IPS-NIHi11 (cell line): ENCODE measurements around the gene ELOVL3.

ENCODE experiments used
- DNase-seq: peaks from one replicate; pipeline ENCODE4 v3.0.0; 2012; ENCODE audit warnings: mixed read lengths, low spot score

The ELOVL3 gene

GRCh38 chr10:102254426-102254825 lies 28.3 kb downstream of the ELOVL3 start:
- DNase-seq: no peak

GRCh38 chr10:102255404-102255803 lies 29.3 kb downstream of the ELOVL3 start:
- DNase-seq: no peak

DNA sequence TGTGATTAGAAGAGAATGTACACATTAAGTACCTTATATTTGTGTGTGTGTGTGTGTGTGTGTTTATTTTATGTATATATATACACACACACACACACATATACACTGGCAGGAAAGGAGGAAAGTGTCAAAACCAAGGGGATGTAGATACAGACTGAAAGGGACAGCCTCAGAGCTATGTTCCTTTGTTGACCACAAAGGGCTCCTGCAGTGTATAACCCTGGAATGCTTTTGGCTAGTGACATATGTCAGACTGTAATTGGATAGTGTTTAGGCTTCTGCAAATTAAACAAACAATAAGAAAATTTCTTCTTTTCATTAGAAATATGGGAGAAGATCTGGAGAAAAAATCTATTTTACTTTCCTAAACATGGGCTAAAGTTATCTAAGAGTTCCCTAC lies 35.1 kb downstream of the ELOVL3 start:
- DNase-seq: no peak

DNA sequence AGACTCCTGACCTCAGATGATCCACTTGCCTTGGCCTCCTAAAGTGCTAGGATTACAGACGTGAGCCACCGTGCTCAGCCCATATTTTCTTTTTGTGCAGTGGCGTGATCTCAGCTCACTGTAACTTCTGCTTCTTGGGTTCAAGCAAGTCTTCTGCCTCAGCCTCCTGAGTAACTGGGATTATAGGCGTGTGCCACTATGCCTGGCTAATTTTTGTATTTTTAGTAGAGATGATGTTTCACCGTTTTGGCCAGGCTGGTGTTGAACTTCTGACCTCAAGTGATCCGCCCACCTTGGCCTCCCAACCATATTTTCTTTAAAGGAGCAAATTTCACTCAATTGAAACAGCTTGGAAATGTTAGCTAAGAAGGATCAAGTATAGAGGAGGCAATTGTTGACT lies 35.7 kb downstream of the ELOVL3 start:
- DNase-seq: no peak

DNA sequence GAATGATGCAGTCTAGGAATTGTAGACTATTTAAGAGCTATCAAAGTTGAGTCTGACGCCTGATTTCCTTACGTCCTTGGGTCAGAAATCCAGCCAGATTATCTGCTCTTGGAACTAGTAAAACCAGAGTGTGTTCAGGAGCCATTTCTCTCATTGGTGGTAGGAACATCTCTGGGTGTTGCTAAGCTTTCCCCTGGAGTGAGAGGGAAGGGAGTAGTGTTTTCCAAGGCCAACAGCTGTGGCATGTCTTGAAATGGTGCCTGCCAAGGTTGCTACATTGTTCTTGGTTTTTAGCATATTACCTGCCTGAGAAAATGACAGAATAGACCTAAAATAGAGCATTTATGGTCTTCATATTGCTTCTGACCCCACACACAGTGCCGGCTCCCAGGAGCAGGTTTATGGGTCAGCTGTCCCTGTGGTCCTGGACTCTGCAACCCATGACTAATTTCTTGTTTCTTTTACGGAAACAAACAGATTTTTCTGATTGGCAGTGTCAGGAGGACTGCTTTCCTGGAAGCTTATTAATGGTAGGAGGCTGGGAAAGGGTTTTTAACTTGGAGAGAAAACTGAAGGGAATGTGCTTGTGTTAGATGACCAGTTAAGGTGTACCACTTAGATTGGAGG lies 36.8 kb downstream of the ELOVL3 start:
- no peak for DNase-seq

GRCh38 chr10:102264371-102264770 lies 38.3 kb downstream of the ELOVL3 start:
- no peak for DNase-seq

DNA sequence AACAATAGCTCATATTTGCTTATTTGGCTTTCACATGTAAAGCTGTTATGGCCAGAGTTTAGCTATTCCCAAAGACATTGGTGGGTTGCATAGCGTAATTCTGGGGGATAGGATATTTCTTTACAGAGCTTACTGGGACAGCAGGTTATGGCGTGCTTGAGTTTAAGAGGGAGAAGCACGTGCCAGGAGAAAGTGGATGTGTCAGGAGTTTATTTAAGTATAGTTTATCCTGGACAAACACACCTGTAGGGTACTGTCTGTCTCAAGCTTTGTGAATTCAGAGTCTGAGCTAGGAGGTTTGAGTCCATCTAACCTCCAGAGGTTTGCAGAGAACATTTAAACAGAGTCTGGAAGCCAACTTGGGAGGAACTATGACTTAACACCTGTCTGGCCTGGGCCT lies 40.6 kb downstream of the ELOVL3 start:
- DNase-seq: no peak

DNA sequence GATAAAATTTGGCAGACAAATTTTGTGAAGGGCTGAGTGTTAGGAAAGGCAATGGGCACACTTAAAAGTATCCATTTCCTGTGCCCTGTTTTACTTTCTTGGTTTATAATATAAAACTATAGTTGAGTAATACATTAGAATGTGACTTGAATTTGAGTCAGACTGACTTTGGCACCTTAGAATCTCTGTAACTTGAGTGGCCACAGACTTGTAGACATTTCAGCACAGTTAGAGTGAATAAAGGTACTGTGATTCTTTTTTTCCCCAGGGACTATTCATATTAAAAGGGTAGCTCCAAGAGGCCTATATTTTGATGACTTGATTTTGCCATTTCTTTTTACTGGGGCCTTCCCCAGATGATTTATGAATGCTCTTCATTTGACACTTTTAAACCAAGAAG lies 41.6 kb downstream of the ELOVL3 start:
- no peak for DNase-seq

DNA sequence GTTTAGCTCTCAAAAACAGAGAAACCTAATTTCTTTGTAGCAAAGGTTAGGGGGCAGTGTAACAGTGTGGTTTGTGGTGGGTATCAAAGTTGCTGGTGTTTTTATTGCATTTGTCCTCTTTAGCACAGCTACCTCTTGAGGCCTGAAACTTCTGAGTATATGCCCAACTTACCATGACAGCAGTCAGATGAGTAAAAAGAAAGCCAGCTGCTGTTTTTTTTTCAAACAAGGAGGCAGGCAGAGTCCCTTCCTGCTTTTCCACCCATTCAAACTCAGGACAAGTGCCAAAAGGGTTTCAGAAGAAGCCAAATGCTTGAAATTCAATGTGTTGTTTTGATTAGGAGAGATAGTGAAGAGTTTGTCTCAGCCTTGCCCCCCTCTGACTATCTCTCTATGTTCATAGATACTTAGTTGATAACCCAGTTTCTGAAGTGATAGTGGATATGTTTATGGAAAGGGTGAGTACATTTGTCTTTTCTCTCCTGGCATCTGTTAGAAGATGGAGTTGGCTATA lies 42.3 kb downstream of the ELOVL3 start:
- no peak for DNase-seq

GRCh38 chr10:102269017-102269416 lies 42.9 kb downstream of the ELOVL3 start:
- no peak for DNase-seq

GRCh38 chr10:102274062-102274461 lies 48.0 kb downstream of the ELOVL3 start:
- DNase-seq: no peak

DNA sequence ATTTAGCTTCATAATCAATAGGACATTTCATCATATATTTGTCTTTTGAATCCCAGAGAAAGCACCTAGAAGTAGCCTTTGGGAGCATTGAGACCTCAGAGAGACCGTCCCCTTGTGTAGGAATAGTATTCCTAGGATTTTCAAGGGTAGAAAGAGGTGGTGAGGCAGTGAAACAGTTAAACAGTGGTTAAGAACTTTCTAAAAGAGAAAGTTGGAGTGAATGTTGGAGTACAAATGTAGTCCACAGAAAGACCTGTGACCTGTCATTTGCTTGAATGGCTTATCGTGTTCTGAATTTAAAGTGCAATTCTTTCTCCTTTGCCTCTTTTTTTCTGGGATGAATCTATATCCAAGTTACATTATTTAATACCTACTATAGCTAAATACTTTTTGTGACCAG lies 49.2 kb downstream of the ELOVL3 start:
- no peak for DNase-seq

DNA sequence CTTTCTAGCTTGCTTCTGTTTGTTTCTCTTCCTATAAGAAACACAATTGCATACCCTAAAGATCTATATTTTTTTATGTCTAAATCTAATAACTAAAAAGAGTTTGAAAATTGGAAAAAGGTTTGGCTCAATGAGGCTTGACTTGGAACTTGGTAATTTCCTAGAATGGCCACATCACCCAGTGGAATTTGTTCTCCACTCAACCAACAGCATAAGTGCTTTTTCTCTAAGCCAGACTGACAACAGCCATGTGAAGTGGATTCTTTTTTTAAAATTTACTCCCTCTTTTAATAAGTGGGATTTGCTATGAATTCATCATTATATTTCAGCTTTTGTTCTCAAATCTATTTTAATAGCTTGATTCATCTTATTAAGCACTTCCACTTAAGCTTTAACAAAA lies 53.0 kb downstream of the ELOVL3 start:
- DNase-seq: no peak
